Right ventricle myocardium inferior (tissue), 1 donor: Measurements from ENCODE around the gene CREBZF. TPM values are rescaled to one million over a fixed set of nuclear protein-coding genes. Genes with fewer than 3 reads are reported as not detected.
"Not testable (repeated sequence)": the region's sequence is repeated elsewhere in the genome, so short reads cannot be mapped to it uniquely, and the experiment has no call there.

Source experiments
- ATAC-seq: fragments of 200-7000 bp; cut with Tn5 transposase; one replicate; pipeline ENCODE4 v1.9.1; 2020; ENCODE audit warnings: mild to moderate bottlenecking, moderate library complexity
- DNase-seq: peaks from one replicate; pipeline ENCODE4 v3.0.0; 2021; ENCODE audit errors: missing footprints
- intact Hi-C: fragments of 100-400 bp; cut with DNase I; formaldehyde crosslinking; loops from one replicate; pipeline ENCODE4 v1.11.0; 2022
- total RNA-seq: library from RNA; stranded (reverse); fragmentation: NEBNext Ultra II Directional; extraction: Animal tissue kit (Norgen Biotek cat#: 25700); gene quantifications from one replicate; pipeline ENCODE4 v1.2.1, GENCODE V29; 2021
- donor health status: DM: no; HTN: yes; CAD: no; lungs with severe emphysema.

CREBZF gene
- total RNA-seq, 1 donor from 2014 or later = 12.5 TPM

GRCh38 chr11:85679576-85679975 is 14.6 kb upstream of the CREBZF start:
- intact Hi-C loops = no loop called here
- ATAC-seq (no peak), DNase-seq (no peak)

- DNase-seq = no peak
- ATAC-seq = no peak
- intact Hi-C loops = no loop called here
Measured at GRCh38 chr11:85673393-85673792, 8.5 kb upstream of the CREBZF start.

GRCh38 chr11:85672105-85672902 is 7.4 kb upstream of the CREBZF start:
- DNase-seq = no peak

GRCh38 chr11:85670949-85671663 is 6.2 kb upstream of the CREBZF start:
- ATAC-seq, DNase-seq, intact Hi-C loops: not testable (repeated sequence)

More at GRCh38 chr11:85672105-85672902, 7.4 kb upstream of the CREBZF start:
- intact Hi-C loops = no loop called here
- no peak for ATAC-seq

GRCh38 chr11:85668157-85668556 is 3.2 kb upstream of the CREBZF start:
- intact Hi-C loops = no loop called here
- DNase-seq (no peak), ATAC-seq (no peak)

GRCh38 chr11:85666687-85667086 is 1.8 kb upstream of the CREBZF start:
- ATAC-seq = no peak
- DNase-seq = no peak
- intact Hi-C loops = loop anchor here (2.0 kb wide), 1 partner anchor 14 kb away; no protein-coding TSS in a partner anchor

- intact Hi-C loops = loop anchor here (2.0 kb wide), 2 partner anchors 15 to 71 kb away; no protein-coding TSS in a partner anchor
- no peak for ATAC-seq
- no peak for DNase-seq
Measured at GRCh38 chr11:85665733-85666132, 804 bp upstream of the CREBZF start.

- ATAC-seq (peak; percentile 75), DNase-seq (peak; percentile 93)
- intact Hi-C loops = loop anchor here (1.0 to 2.0 kb wide), 3 partner anchors 39 to 147 kb away; partner anchors contain the start of gene SYTL2
Measured at GRCh38 chr11:85663753-85664614, 945 bp downstream of the CREBZF start.

- intact Hi-C loops = no loop called here
- ATAC-seq = no peak
- DNase-seq = no peak
Measured at GRCh38 chr11:85663080-85663752, 1.7 kb downstream of the CREBZF start.

- ATAC-seq (no peak), DNase-seq (no peak)
- intact Hi-C loops = no loop called here
Measured at GRCh38 chr11:85661972-85662664, 2.8 kb downstream of the CREBZF start.

GRCh38 chr11:85658180-85658579 is 6.7 kb downstream of the CREBZF start:
- DNase-seq = no peak
- intact Hi-C loops = loop anchor here (10.0 kb wide), 1 partner anchor 407 kb away; the partner anchor contains the start of gene PICALM

GRCh38 chr11:85656777-85657176 is 8.2 kb downstream of the CREBZF start:
- ATAC-seq (no peak), DNase-seq (no peak)
- intact Hi-C loops = loop anchor here (10.0 kb wide), 1 partner anchor 408 kb away; the partner anchor contains the start of gene PICALM

More at GRCh38 chr11:85658180-85658579, 6.7 kb downstream of the CREBZF start:
- no peak for ATAC-seq

- not testable (repeated sequence) for ATAC-seq, DNase-seq
- intact Hi-C loops = loop anchor here (10.0 kb wide), 1 partner anchor 410 kb away; the partner anchor contains the start of gene PICALM
Measured at GRCh38 chr11:85654343-85654742, 10.6 kb downstream of the CREBZF start.

GRCh38 chr11:85652786-85653447 is 12.0 kb downstream of the CREBZF start:
- DNase-seq (no peak), ATAC-seq (no peak)
- intact Hi-C loops = loop anchor here (10.0 kb wide), 1 partner anchor 412 kb away; the partner anchor contains the start of gene PICALM

GRCh38 chr11:85651118-85651517 is 13.8 kb downstream of the CREBZF start:
- intact Hi-C loops = loop anchor here (10.0 kb wide), 1 partner anchor 414 kb away; the partner anchor contains the start of gene PICALM
- ATAC-seq (no peak), DNase-seq (no peak)

- ATAC-seq (peak; percentile 99), DNase-seq (peak; percentile 96)
- intact Hi-C loops = loop anchor here (2.0 kb wide), 1 partner anchor 19 kb away; the partner anchor contains the start of gene TMEM126B
Measured at GRCh38 chr11:85647604-85648299, 17.2 kb downstream of the CREBZF start, which contains the start of gene TMEM126A. TMEM126A (plus strand) TSS chr11:85647967; CDS start chr11:85650256, 2,289 bp downstream.
